ENCODE measurements around the gene MARK1. TPM values are rescaled to one million over a fixed set of nuclear protein-coding genes. Genes with fewer than 3 reads are reported as not detected.

The MARK1 gene
- total RNA-seq, 1 experiment from 2014 or later: 13.9 TPM

DNA sequence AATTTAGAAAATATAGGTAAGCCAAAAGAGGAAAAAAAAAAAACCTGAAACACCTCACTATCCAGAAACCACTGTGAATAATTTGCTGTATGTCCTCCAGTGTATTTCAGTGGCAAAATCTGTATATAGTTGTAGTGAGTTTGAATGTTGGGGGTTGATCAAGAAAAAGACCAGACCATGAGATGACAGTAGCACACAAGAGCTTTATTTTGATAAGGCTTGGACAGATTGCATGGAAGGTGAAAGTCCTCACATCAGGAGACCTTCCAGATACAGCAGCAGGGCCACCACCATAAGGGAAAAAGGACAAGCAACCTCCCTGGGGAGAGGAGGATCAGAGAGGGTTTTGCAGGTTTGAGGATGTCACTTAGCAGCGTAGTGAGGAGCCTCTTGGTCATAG is 146.0 kb downstream of the MARK1 start:
- Mint-ChIP-seq H3K27me3 (ENCODE audit: low read depth) (no peaks in the 10 kb centered on the region), H3K4me1 (no peaks in the 10 kb centered on the region), H3K4me3 (no peak overlapping the region), H3K36me3 (peaks cover 4% of the 10 kb centered on the region), H3K9me3 (peaks cover 17% of the 10 kb centered on the region), H3K27ac (no peak overlapping the region)
- ChIA-PET CTCF (interaction anchor here (0.8 to 2.0 kb wide), 2 partner anchors 59 to 103 kb away, joined by 3 to 9 read pairs; no protein-coding TSS in a partner anchor), POLR2A (no interaction called here)
- ATAC-seq: no peak
- no peak for DNase-seq (ENCODE audit: low spot score)
- TF ChIP-seq ZNF263 (CRISPR knock-in tag; IDR thresholded peaks at IDR 0.05; ENCODE audit: low read depth) (no peak), TEAD1 (CRISPR knock-in tag; IDR thresholded peaks at IDR 0.05) (no peak), ZNF138 (CRISPR knock-in tag; conservative IDR thresholded peaks at IDR 0.05) (no peak), ZNF396 (CRISPR knock-in tag; IDR thresholded peaks at IDR 0.05; ENCODE audit: borderline replicate concordance) (no peak), CBFB (CRISPR knock-in tag; IDR thresholded peaks at IDR 0.05; ENCODE audit: low read depth) (no peak), E2F4 (CRISPR knock-in tag; IDR thresholded peaks at IDR 0.05; ENCODE audit: borderline replicate concordance, low read depth) (no peak), ZNF232 (CRISPR knock-in tag; IDR thresholded peaks at IDR 0.05) (no peak), JUN (CRISPR knock-in tag; IDR thresholded peaks at IDR 0.05) (no peak), NR3C1 (CRISPR knock-in tag; conservative IDR thresholded peaks at IDR 0.05; ENCODE audit: low read depth) (no peak), NR1H2 (CRISPR knock-in tag; IDR thresholded peaks at IDR 0.05) (no peak), NFATC4 (CRISPR knock-in tag; IDR thresholded peaks at IDR 0.05) (no peak), ERG (CRISPR knock-in tag; IDR thresholded peaks at IDR 0.05) (no peak)

DNA sequence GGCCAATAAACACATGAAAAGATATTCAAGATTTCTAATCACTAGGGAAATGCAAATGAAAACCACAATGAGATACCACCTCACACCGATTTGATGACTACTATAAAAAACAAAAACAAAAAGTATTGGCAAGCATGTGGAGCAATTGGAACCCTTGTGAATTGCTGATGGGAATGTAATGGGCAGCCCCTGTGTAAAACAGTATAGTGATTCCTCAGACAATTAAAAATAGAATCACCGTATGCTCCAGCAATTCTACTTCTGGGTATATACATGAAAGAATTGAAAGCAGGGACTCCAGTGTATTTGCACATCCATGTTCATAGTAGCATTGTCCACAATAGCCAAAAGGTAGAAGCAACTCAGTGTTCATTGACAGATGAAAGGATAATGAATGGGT is 149.3 kb downstream of the MARK1 start:
- Mint-ChIP-seq H3K9me3 (no peaks in the 10 kb centered on the region), H3K4me1 (no peaks in the 10 kb centered on the region), H3K4me3 (no peak overlapping the region), H3K27me3 (ENCODE audit: low read depth) (no peaks in the 10 kb centered on the region), H3K27ac (no peak overlapping the region), H3K36me3 (no peaks in the 10 kb centered on the region)
- CTCF ChIA-PET: no interaction called here
- TF ChIP-seq AFF4 (CRISPR knock-in tag; IDR thresholded peaks at IDR 0.05; ENCODE audit: borderline replicate concordance) (no peak), SOX15 (CRISPR knock-in tag; IDR thresholded peaks at IDR 0.05) (no peak), ATF2 (CRISPR knock-in tag; IDR thresholded peaks at IDR 0.05; ENCODE audit: borderline replicate concordance, low read depth) (no peak), ZNF317 (CRISPR knock-in tag; IDR thresholded peaks at IDR 0.05; ENCODE audit: borderline replicate concordance, low read depth) (no peak), CREM (CRISPR knock-in tag; IDR thresholded peaks at IDR 0.05) (no peak), SMAD4 (CRISPR knock-in tag; IDR thresholded peaks at IDR 0.05) (no peak), FOXK1 (CRISPR knock-in tag; IDR thresholded peaks at IDR 0.05) (no peak), ATF6 (CRISPR knock-in tag; IDR thresholded peaks at IDR 0.05) (no peak)
- TF ChIP-seq, protein P1, sequence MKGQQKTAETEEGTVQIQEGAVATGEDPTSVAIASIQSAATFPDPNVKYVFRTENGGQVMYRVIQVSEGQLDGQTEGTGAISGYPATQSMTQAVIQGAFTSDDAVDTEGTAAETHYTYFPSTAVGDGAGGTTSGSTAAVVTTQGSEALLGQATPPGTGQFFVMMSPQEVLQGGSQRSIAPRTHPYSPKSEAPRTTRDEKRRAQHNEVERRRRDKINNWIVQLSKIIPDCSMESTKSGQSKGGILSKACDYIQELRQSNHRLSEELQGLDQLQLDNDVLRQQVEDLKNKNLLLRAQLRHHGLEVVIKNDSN (CRISPR knock-in tag; IDR thresholded peaks at IDR 0.05): no peak
- ATAC-seq (no peak), DNase-seq (ENCODE audit: low spot score) (no peak)
- POLR2A ChIA-PET: no interaction called here

Data from WTC11 (cell line).